Sigmoid colon (tissue), 4 donors: ENCODE data around the gene PLCH1.

Source experiments
- EP300 ChIP-seq, 4 donors: sonication (generic); formaldehyde crosslinking; IDR thresholded peaks; one replicate each; pipeline ENCODE4 v1.6.1; 2017; ENCODE audit warnings: antibody characterized with exemption in 4 of 4
- POLR2A ChIP-seq, 2 donors: fragments of 450-650 bp; IDR thresholded peaks; one replicate each; pipeline ENCODE4 v1.6.1; 2016; ENCODE audit warnings: antibody characterized with exemption in 2 of 2, mild to moderate bottlenecking in 2 of 2, moderate library complexity in 2 of 2
- POLR2AphosphoS5 ChIP-seq, 4 donors: sonication (generic); formaldehyde crosslinking; IDR thresholded peaks; one replicate each; pipeline ENCODE4 v1.6.1; 2017; ENCODE audit warnings: antibody characterized with exemption in 4 of 4
- TF ChIP-seq, protein P1 (sequence below), 4 experiments: fragments of 450-650 bp in 3 of 4; fragments of 200-600 bp in 1 of 4; IDR thresholded peaks; one replicate each; pipeline ENCODE4 v1.5.1; 2016 to 2019; ENCODE audit warnings: antibody characterized with exemption in 4 of 4, mild to moderate bottlenecking in 3 of 4, moderate library complexity in 2 of 4

DNA sequence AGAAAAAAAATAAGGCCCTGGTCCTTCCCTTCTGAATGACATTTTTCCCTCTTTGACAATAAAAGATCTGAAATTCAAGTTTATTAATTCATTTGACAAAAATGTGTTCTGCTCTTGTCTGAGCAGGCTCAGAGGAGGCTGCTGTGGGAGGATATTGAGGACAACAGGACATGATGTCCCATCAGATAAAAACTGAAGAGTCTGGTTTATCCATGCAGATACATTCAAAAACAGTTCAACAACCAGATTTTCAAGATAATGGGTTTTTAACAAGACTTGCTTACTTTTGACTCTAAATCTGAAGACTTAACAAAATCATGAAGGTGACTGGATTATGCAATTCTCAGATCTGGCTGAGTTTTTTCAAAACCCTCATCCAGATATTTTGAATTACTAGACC, 414.5 kb downstream of the PLCH1 start:
- TF ChIP-seq EP300 (IDR thresholded peaks at IDR 0.05) (no peak), POLR2A (IDR thresholded peaks at IDR 0.05) (no peak), POLR2AphosphoS5 (IDR thresholded peaks at IDR 0.05) (no peak)
- TF ChIP-seq, protein P1, sequence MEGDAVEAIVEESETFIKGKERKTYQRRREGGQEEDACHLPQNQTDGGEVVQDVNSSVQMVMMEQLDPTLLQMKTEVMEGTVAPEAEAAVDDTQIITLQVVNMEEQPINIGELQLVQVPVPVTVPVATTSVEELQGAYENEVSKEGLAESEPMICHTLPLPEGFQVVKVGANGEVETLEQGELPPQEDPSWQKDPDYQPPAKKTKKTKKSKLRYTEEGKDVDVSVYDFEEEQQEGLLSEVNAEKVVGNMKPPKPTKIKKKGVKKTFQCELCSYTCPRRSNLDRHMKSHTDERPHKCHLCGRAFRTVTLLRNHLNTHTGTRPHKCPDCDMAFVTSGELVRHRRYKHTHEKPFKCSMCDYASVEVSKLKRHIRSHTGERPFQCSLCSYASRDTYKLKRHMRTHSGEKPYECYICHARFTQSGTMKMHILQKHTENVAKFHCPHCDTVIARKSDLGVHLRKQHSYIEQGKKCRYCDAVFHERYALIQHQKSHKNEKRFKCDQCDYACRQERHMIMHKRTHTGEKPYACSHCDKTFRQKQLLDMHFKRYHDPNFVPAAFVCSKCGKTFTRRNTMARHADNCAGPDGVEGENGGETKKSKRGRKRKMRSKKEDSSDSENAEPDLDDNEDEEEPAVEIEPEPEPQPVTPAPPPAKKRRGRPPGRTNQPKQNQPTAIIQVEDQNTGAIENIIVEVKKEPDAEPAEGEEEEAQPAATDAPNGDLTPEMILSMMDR (IDR thresholded peaks at IDR 0.05) = no peak
